Kidney (tissue), 14 donors: ENCODE measurements around the gene SIVA1. TPM values are rescaled to one million over a fixed set of nuclear protein-coding genes. Genes with fewer than 3 reads are reported as not detected.

Source experiments
- DNase-seq, 5 donors: peaks; one replicate each; pipeline ENCODE4 v3.0.0-alpha.2; 2013 to 2020
- FAIRE-seq: peaks from 2 replicates; lab custom pipeline; 2012; peaks lifted over from hg19 to GRCh38; lab: Jason Lieb, UNC
- H3K27ac ChIP-seq, 2 donors: one replicate each; pipeline ENCODE4 v1.7.0; 2013; ENCODE audit warnings: low read depth in 2 of 2, low read length in 2 of 2, inconsistent platforms in 1 of 2
- H3K27me3 ChIP-seq: one replicate; pipeline ENCODE4 v1.7.1; 2013; ENCODE audit warnings: low read length, inconsistent platforms; ENCODE audit not compliant: control insufficient read depth, insufficient read depth
- H3K36me3 ChIP-seq, 3 donors: one replicate each; pipeline versions ENCODE4 v1.7.0 to v1.7.1; 2013; ENCODE audit warnings: low read length in 3 of 3, control low read depth in 1 of 3, inconsistent platforms in 1 of 3; ENCODE audit not compliant: insufficient read depth in 3 of 3, control insufficient read depth in 2 of 3
- H3K4me1 ChIP-seq, 3 donors: one replicate each; pipeline versions ENCODE4 v1.7.0 to v1.7.1; 2013; ENCODE audit warnings: low read length in 3 of 3, inconsistent platforms in 1 of 3, low read depth in 1 of 3; ENCODE audit not compliant: control insufficient read depth in 2 of 3, insufficient read depth in 2 of 3
- H3K4me3 ChIP-seq, 3 donors: one replicate each; pipeline versions ENCODE4 v1.7.0 to v1.8.1; 2013; ENCODE audit warnings: low read length in 3 of 3, control low read depth in 1 of 3, inconsistent platforms in 1 of 3
- H3K9ac ChIP-seq, 3 donors: one replicate each; pipeline versions ENCODE4 v1.7.0 to v1.7.1; 2013; ENCODE audit warnings: low read length in 3 of 3, control low read depth in 1 of 3, inconsistent platforms in 1 of 3
- H3K9me3 ChIP-seq, 3 donors: one replicate each; pipeline versions ENCODE4 v1.7.0 to v1.7.1; 2013; ENCODE audit warnings: low read length in 3 of 3, control low read depth in 1 of 3, inconsistent platforms in 1 of 3; ENCODE audit not compliant: control insufficient read depth in 2 of 3, insufficient read depth in 1 of 3
- intact Hi-C: fragments of 100-400 bp; cut with DNase I; formaldehyde crosslinking; loops from one replicate; pipeline ENCODE4 v1.11.1; 2022
- polyA plus RNA-seq: library from polyadenylated mRNA; stranded (reverse); fragments of 350-450 nt; fragmentation: Illumina TruSeq; extraction: RNeasy Lipid Tissue Mini Kit (QIAGEN cat#74804); gene quantifications from one replicate; pipeline ENCODE4 v1.2.3, GENCODE V29; 2014; ENCODE audit warnings: low read depth, low replicate concordance; ENCODE audit not compliant: insufficient read depth
- total RNA-seq: library from RNA; stranded (reverse); fragmentation: NEBNext Ultra II Directional; extraction: Animal tissue kit (Norgen Biotek cat#: 25700); gene quantifications from one replicate; pipeline ENCODE4 v1.2.1, GENCODE V29; 2021
- TF ChIP-seq, protein P1 (sequence below): IDR thresholded peaks from 3 replicates; pipeline ENCODE4 v1.5.1; 2012; ENCODE audit warnings: mild to moderate bottlenecking, moderate library complexity, borderline replicate concordance; ENCODE audit not compliant: insufficient read depth; ENCODE audit errors: extremely low read depth
- donor health status: control.
- donor health status: control.
- donor health status: control.
- donor health status: control.
- donor health status: control.
- donor health status: DM: yes; HTN: yes; CAD: no.
- donor health status: Normal renal cell carcinoma (clear cell type).

SIVA1 gene
- total and polyA plus RNA-seq, 2 donors from 2014 or later, result 65.7 to 124 TPM

DNA sequence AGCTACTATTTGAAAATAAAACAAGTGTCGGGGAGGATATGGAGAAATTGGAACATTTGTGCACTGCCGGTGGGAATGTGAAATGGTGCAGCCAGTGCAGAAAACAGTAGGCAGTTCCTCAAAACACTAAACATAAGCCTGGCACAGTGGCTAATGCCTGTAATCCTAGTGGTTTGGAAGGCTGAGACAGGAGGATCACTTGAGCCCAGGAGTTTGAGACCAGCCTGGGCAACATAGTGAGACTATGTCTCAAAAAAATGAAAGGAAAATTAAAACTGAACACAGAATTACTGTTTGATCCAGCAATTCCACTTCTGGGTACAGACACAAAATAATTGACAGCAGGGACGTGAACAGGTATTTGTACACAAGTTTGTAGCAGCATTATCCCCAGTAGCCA, 12.6 kb downstream of the SIVA1 start:
- DNase-seq (no peak), FAIRE-seq (no peak)
- H3K4me3 ChIP-seq, result no peak overlapping the region
- peaks cover 0 to 3% (median 0%) of the 10 kb centered on the region in 3 donors for H3K9me3 ChIP-seq
- H3K36me3 ChIP-seq, result peaks cover 0 to 5% (median 0%) of the 10 kb centered on the region in 3 donors
- TF ChIP-seq, protein P1, sequence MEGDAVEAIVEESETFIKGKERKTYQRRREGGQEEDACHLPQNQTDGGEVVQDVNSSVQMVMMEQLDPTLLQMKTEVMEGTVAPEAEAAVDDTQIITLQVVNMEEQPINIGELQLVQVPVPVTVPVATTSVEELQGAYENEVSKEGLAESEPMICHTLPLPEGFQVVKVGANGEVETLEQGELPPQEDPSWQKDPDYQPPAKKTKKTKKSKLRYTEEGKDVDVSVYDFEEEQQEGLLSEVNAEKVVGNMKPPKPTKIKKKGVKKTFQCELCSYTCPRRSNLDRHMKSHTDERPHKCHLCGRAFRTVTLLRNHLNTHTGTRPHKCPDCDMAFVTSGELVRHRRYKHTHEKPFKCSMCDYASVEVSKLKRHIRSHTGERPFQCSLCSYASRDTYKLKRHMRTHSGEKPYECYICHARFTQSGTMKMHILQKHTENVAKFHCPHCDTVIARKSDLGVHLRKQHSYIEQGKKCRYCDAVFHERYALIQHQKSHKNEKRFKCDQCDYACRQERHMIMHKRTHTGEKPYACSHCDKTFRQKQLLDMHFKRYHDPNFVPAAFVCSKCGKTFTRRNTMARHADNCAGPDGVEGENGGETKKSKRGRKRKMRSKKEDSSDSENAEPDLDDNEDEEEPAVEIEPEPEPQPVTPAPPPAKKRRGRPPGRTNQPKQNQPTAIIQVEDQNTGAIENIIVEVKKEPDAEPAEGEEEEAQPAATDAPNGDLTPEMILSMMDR, result no peak
- H3K4me1 ChIP-seq, result peaks cover 0 to 7% (median 0%) of the 10 kb centered on the region in 3 donors
- intact Hi-C loops, result no loop called here
- H3K27ac ChIP-seq, result no peak overlapping the region
- no peak overlapping the region for H3K9ac ChIP-seq
- H3K27me3 ChIP-seq, result no peaks in the 10 kb centered on the region

DNA sequence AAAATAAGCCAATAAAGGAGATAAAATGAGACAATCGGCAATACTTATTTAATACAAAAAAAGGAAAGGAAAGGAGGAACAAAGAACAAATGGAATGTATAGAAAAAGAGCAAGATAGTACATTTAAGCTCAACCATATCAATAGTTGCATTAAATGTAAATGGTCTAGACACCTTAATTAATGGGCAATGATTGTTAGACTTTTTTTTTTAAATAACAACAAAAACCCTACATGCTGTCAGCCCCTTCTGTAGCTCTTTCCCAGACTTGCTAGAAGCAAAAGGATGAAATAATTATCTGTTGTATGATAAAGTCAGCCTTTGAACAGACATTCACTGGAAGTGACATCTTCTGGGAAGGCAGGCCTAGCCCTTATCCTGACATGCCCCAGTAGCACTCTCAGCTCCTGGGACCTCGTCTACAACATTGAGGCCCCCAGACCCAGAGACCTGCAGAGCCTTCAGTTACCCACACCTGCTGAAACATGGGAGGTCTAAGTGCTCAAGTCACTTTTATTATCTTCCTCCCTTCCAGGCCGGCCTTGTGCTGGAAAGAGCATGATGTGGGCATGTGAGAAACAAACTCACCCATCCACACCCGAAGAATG, 13.4 kb downstream of the SIVA1 start:
- H3K9me3 ChIP-seq, result peaks cover 0 to 3% (median 0%) of the 10 kb centered on the region in 3 donors
- H3K36me3 ChIP-seq, result no peaks in the 10 kb centered on the region
- DNase-seq (no peak), FAIRE-seq (no peak)
- H3K9ac ChIP-seq, result no peak overlapping the region
- no peak overlapping the region for H3K4me3 ChIP-seq
- TF ChIP-seq, protein P1, result no peak
- no peak overlapping the region for H3K27ac ChIP-seq
- H3K27me3 ChIP-seq, result no peaks in the 10 kb centered on the region
- intact Hi-C loops, result no loop called here
- peaks cover 0 to 7% (median 0%) of the 10 kb centered on the region in 3 donors for H3K4me1 ChIP-seq

DNA sequence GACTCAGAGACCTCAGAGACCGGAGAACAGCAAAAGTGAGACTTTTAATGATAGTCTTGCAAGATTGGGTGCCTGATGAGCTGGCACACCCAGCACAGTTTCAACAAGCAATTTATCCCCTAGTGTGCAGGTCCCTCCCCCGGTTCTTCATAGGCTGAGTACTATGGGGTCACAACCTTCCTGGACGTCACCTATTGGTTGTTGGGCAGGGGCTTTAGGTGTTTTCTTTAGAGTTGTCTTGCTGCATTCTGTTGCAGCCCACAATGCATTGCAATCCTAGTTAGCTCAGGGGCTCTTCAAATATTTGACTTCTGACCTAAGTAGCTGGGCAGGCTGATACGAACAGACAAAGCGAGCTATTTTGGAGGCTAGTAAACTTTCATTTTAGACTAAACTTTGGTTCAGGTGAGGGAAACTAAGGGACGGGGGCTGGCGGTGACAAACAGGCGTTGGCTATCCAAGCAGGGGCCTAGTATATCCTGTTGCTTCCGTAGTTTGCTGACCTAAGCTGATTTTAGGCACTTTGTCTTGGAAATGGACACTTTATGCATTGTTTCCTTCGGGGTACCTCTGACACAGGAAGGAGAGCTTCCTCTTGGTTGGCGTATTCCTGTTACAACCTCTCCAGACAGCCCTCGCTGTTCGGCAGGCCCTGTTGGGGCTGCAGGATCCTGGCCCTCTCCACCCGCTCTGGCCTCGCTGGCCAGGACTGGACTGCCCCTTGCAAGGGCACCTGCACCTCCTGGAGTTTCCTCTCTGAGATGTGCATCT, 14.1 kb downstream of the SIVA1 start:
- no peaks in the 10 kb centered on the region for H3K27me3 ChIP-seq
- peaks cover 0 to 7% (median 0%) of the 10 kb centered on the region in 3 donors for H3K4me1 ChIP-seq
- no peak overlapping the region for H3K4me3 ChIP-seq
- H3K9me3 ChIP-seq, result peaks cover 0 to 3% (median 0%) of the 10 kb centered on the region in 3 donors
- FAIRE-seq (no peak), DNase-seq (no peak)
- H3K9ac ChIP-seq, result no peak overlapping the region
- intact Hi-C loops, result no loop called here
- peak overlapping the region; percentile 23 to 34 for H3K27ac ChIP-seq
- TF ChIP-seq, protein P1, result no peak
- no peaks in the 10 kb centered on the region for H3K36me3 ChIP-seq
